HG02571 (cell line): ENCODE results near the gene MUC12.

Experiments
- ATAC-seq: cut with Tn5 transposase; IDR thresholded peaks from one replicate; pipeline ENCODE4 v1.9.1; 2021; ENCODE audit warnings: mild to moderate bottlenecking, moderate library complexity; ENCODE audit not compliant: unreplicated experiment

Gene MUC12

GRCh38 chr7:100952641-100953040 is 16.7 kb upstream of the MUC12 start:
- no peak for ATAC-seq

- ATAC-seq: no peak
These were observed 11.4 kb upstream of the MUC12 start for GRCh38 chr7:100957832-100958421.

GRCh38 chr7:100959894-100960293 is 9.5 kb upstream of the MUC12 start:
- no peak for ATAC-seq

- no peak for ATAC-seq
These were observed 6.8 kb upstream of the MUC12 start for GRCh38 chr7:100962537-100962936.

GRCh38 chr7:100963386-100963785 is 6.0 kb upstream of the MUC12 start:
- ATAC-seq: no peak

GRCh38 chr7:100963874-100964273 is 5.5 kb upstream of the MUC12 start:
- ATAC-seq: no peak

GRCh38 chr7:100964630-100965029 is 4.7 kb upstream of the MUC12 start:
- no peak for ATAC-seq

GRCh38 chr7:100965045-100965722 is 4.2 kb upstream of the MUC12 start:
- no peak for ATAC-seq

GRCh38 chr7:100965723-100966541 is 3.4 kb upstream of the MUC12 start:
- no peak for ATAC-seq

- ATAC-seq: no peak
These were observed 2.6 kb upstream of the MUC12 start for GRCh38 chr7:100966542-100967291.

- no peak for ATAC-seq
These were observed 2.0 kb upstream of the MUC12 start for GRCh38 chr7:100967292-100967863.

GRCh38 chr7:100968031-100968430 is 1.3 kb upstream of the MUC12 start:
- no peak for ATAC-seq

- ATAC-seq: no peak
These were observed 715 bp upstream of the MUC12 start for GRCh38 chr7:100968650-100969049.

- ATAC-seq: no peak
These were observed 2.0 kb downstream of the MUC12 start for GRCh38 chr7:100971111-100972001.

GRCh38 chr7:100972002-100972347 is 2.6 kb downstream of the MUC12 start:
- ATAC-seq: no peak

GRCh38 chr7:100974021-100974420 is 4.7 kb downstream of the MUC12 start:
- ATAC-seq: no peak

GRCh38 chr7:100975371-100975821 is 6.0 kb downstream of the MUC12 start:
- ATAC-seq: no peak

GRCh38 chr7:100978300-100978699 is 8.9 kb downstream of the MUC12 start:
- no peak for ATAC-seq

GRCh38 chr7:100983451-100984187 is 14.3 kb downstream of the MUC12 start:
- ATAC-seq: no peak
